ENCODE data around the gene SNX8.
"Not testable (repeated sequence)": the region's sequence is repeated elsewhere in the genome, so short reads cannot be mapped to it uniquely, and the experiment has no call there.

Gene SNX8

GRCh38 chr7:2289621-2290020 lies 24.6 kb downstream of the SNX8 start:
- DNase-seq = no peak

GRCh38 chr7:2289111-2289586 lies 25.1 kb downstream of the SNX8 start:
- no peak for DNase-seq

GRCh38 chr7:2288503-2288902 lies 25.7 kb downstream of the SNX8 start:
- DNase-seq = no peak

- DNase-seq = no peak
These were observed 26.5 kb downstream of the SNX8 start for GRCh38 chr7:2287745-2288144.

- DNase-seq = no peak
These were observed 31.2 kb downstream of the SNX8 start for GRCh38 chr7:2283074-2283473.

- no peak for DNase-seq
These were observed 32.0 kb downstream of the SNX8 start for GRCh38 chr7:2282185-2282751.

GRCh38 chr7:2281541-2281940 lies 32.7 kb downstream of the SNX8 start:
- DNase-seq = no peak

- no peak for DNase-seq
These were observed 33.8 kb downstream of the SNX8 start for GRCh38 chr7:2280424-2280823.

GRCh38 chr7:2279896-2280295 lies 34.3 kb downstream of the SNX8 start:
- DNase-seq = no peak

GRCh38 chr7:2278026-2278425 lies 36.2 kb downstream of the SNX8 start:
- no peak for DNase-seq

GRCh38 chr7:2276107-2276506 lies 38.1 kb downstream of the SNX8 start:
- DNase-seq = no peak

GRCh38 chr7:2275101-2275500 lies 39.1 kb downstream of the SNX8 start:
- no peak for DNase-seq

- no peak for DNase-seq
These were observed 39.6 kb downstream of the SNX8 start for GRCh38 chr7:2274666-2275065.

GRCh38 chr7:2273866-2274265 lies 40.4 kb downstream of the SNX8 start:
- DNase-seq = no peak

GRCh38 chr7:2272031-2272430 lies 42.2 kb downstream of the SNX8 start:
- DNase-seq = no peak

- DNase-seq = no peak
These were observed 42.8 kb downstream of the SNX8 start for GRCh38 chr7:2271273-2272026.

GRCh38 chr7:2270495-2270894 lies 43.7 kb downstream of the SNX8 start:
- no peak for DNase-seq

GRCh38 chr7:2269991-2270460 lies 44.2 kb downstream of the SNX8 start:
- no peak for DNase-seq

GRCh38 chr7:2269089-2269990 lies 44.9 kb downstream of the SNX8 start:
- not testable (repeated sequence) for DNase-seq

- no peak for DNase-seq
These were observed 47.3 kb downstream of the SNX8 start for GRCh38 chr7:2266911-2267310.

- no peak for DNase-seq
These were observed 50.1 kb downstream of the SNX8 start for GRCh38 chr7:2264158-2264557.

- DNase-seq = no peak
These were observed 51.1 kb downstream of the SNX8 start for GRCh38 chr7:2263176-2263575.

GRCh38 chr7:2261611-2262010 lies 52.6 kb downstream of the SNX8 start:
- no peak for DNase-seq
